Astrocyte of the cerebellum (primary cell): ENCODE measurements around the gene IL6.
"Not testable (repeated sequence)": the region's sequence is repeated elsewhere in the genome, so short reads cannot be mapped to it uniquely, and the experiment has no call there.

ENCODE experiments used
- DNase-seq: peaks from one replicate; pipeline ENCODE4 v3.0.0-alpha.2; 2011; ENCODE audit warnings: low read depth
- H3K4me3 ChIP-seq: 2 replicates; pipeline ENCODE4 v1.5.1; 2011; ENCODE audit warnings: mild to moderate bottlenecking, low read depth, low read length, moderate library complexity
- CTCF ChIP-seq: IDR thresholded peaks from 2 replicates; pipeline ENCODE4 v1.5.1; 2012; ENCODE audit warnings: low read length, low read depth, moderate library complexity, mild to moderate bottlenecking; ENCODE audit errors: missing control alignments
- in situ Hi-C: cut with HindIII; loops from 2 replicates; pipeline ENCODE4 v1.10.0; 2017; ENCODE audit warnings: low sequenced_read_pairs

The IL6 gene

GRCh38 chr7:22697876-22698606 is 29.0 kb upstream of the IL6 start:
- no peak overlapping the region for H3K4me3 ChIP-seq
- TF ChIP-seq CTCF, result no peak
- in situ Hi-C loops, result no loop called here
- DNase-seq, result no peak

- in situ Hi-C loops, result no loop called here
- TF ChIP-seq CTCF, result no peak
- no peak for DNase-seq
These were observed 28.2 kb upstream of the IL6 start for GRCh38 chr7:22698767-22699166.

GRCh38 chr7:22700559-22701002 is 26.4 kb upstream of the IL6 start:
- H3K4me3 ChIP-seq, result no peak overlapping the region
- DNase-seq, result no peak
- TF ChIP-seq CTCF, result no peak
- in situ Hi-C loops, result no loop called here

More at GRCh38 chr7:22698767-22699166, 28.2 kb upstream of the IL6 start:
- H3K4me3 ChIP-seq, result no peak overlapping the region

GRCh38 chr7:22702516-22702915 is 24.5 kb upstream of the IL6 start:
- in situ Hi-C loops, result no loop called here
- DNase-seq, result no peak
- no peak for TF ChIP-seq CTCF
- no peak overlapping the region for H3K4me3 ChIP-seq

GRCh38 chr7:22703107-22703855 is 23.7 kb upstream of the IL6 start:
- in situ Hi-C loops, result not testable (repeated sequence)

GRCh38 chr7:22703978-22704610 is 22.9 kb upstream of the IL6 start:
- H3K4me3 ChIP-seq, DNase-seq, in situ Hi-C loops: not testable (repeated sequence)

More at GRCh38 chr7:22703107-22703855, 23.7 kb upstream of the IL6 start:
- not testable (repeated sequence) for H3K4me3 ChIP-seq, DNase-seq

- H3K4me3 ChIP-seq, DNase-seq, in situ Hi-C loops: not testable (repeated sequence)
These were observed 22.3 kb upstream of the IL6 start for GRCh38 chr7:22704722-22705121.

- in situ Hi-C loops, DNase-seq: not testable (repeated sequence)
These were observed 21.1 kb upstream of the IL6 start for GRCh38 chr7:22705874-22706273.

GRCh38 chr7:22707026-22707691 is 19.8 kb upstream of the IL6 start:
- H3K4me3 ChIP-seq, in situ Hi-C loops, DNase-seq: not testable (repeated sequence)

More at GRCh38 chr7:22705874-22706273, 21.1 kb upstream of the IL6 start:
- not testable (repeated sequence) for H3K4me3 ChIP-seq

GRCh38 chr7:22708214-22708613 is 18.8 kb upstream of the IL6 start:
- in situ Hi-C loops, DNase-seq, H3K4me3 ChIP-seq: not testable (repeated sequence)

GRCh38 chr7:22708677-22709061 is 18.3 kb upstream of the IL6 start:
- H3K4me3 ChIP-seq, DNase-seq, in situ Hi-C loops: not testable (repeated sequence)
